Stimulated activated memory B cell treated with anti-CD40 and anti-IgM and Interleukin-4, amounts not matched to agents 10 μg/mL and 1 μg/mL and 100 μg/mL, for 72 hours (primary cell): ENCODE data around the gene NDUFS6.
"Not testable (repeated sequence)": the region's sequence is repeated elsewhere in the genome, so short reads cannot be mapped to it uniquely, and the experiment has no call there.

Source experiments
- ATAC-seq: fragments of 150-1000 bp; cut with Tn5 transposase; 2 replicates; pipeline ENCODE4 v1.10.0; 2021
- H3K27ac Mint-ChIP-seq: one replicate; pipeline ENCODE4 v1.8.0; 2022; ENCODE audit warnings: mild to moderate bottlenecking, mixed read lengths
- H3K27me3 Mint-ChIP-seq: one replicate; pipeline ENCODE4 v1.8.0; 2022; ENCODE audit warnings: mixed read lengths
- H3K36me3 Mint-ChIP-seq: one replicate; pipeline ENCODE4 v1.8.0; 2022; ENCODE audit warnings: mixed read lengths
- H3K4me1 Mint-ChIP-seq: one replicate; pipeline ENCODE4 v1.8.0; 2022; ENCODE audit warnings: mixed read lengths
- H3K4me3 Mint-ChIP-seq: one replicate; pipeline ENCODE4 v1.8.0; 2022; ENCODE audit warnings: mild to moderate bottlenecking, moderate library complexity, mixed read lengths
- H3K9me3 Mint-ChIP-seq: one replicate; pipeline ENCODE4 v1.8.0; 2022; ENCODE audit warnings: mixed read lengths

NDUFS6 gene

DNA sequence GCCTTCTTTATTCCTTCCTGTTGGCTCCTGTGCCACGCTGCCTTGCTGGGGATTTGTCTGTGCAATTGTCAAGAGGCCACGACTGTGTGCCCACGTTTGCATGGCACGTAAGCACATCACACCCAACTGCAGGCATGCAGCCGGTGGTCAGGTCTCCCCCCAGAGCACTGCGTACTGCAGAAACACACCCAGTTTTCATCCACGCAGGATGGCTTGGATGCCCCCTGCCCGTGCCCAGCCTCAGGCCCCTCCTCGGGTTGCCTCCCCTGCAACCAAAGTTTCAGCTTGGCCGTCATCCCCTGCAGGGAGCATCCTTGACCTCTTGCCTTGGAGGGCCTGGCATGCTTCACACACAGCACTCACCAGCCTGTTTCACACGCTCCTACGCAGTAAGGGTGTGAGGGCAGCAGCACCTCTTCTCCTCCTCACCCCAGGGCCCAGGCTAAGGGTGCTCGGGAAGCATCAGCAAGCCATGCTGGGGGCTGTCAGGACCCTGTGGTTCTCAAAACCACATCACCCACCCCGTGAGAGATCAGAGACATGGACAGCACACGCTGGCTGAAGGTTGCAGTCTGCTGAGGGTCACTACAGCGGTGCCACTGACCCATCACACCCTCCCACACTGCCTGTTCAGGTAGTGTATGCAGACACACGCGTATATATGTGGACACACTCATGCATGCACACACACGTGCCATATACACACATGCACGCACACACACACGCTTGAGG, 4.7 kb upstream of the NDUFS6 start:
- Mint-ChIP-seq H3K4me1 (peaks cover 70% of the 10 kb centered on the region), H3K9me3 (no peaks in the 10 kb centered on the region), H3K4me3 (no peak overlapping the region), H3K27ac (no peak overlapping the region), H3K27me3 (no peaks in the 10 kb centered on the region), H3K36me3 (peaks cover 42% of the 10 kb centered on the region)
- ATAC-seq = no peak

DNA sequence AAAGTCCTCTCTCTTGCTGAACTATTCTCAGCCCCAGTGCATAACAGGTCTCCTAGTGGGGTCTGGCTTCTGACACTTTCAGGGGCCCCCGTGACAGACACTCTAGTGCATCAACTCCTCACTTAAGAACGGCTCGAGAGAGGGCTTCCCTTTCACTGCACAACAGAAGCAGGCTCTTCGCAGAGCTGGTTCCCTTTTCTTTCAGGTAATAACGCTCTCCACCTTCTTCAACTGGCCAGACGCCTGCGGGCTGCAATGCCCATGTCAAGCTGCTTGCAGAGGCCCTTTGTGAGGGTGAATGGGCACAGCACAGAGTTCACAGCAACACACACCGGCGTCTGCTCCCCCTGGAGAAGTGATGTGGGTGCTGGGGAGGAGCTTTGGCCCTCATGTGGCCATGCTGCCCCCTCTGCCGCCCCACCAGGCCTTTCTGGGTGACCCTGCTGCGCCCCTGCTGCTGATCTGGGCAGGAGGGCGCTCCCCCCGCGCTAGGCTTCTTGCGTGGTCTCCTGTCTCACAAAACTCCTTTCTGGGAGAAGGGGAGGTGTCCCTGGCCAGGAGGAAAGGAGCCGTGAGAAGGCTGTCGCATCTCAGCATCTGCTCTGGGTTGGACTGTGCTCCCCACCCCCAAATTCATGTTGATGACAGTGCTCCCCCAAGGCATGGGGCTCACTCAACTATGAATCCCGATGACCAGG, 4.0 kb upstream of the NDUFS6 start:
- Mint-ChIP-seq H3K4me3 (no peak overlapping the region), H3K36me3 (peaks cover 42% of the 10 kb centered on the region), H3K4me1 (peaks cover 71% of the 10 kb centered on the region), H3K27me3 (no peaks in the 10 kb centered on the region), H3K27ac (no peak overlapping the region), H3K9me3 (no peaks in the 10 kb centered on the region)
- no peak for ATAC-seq

DNA sequence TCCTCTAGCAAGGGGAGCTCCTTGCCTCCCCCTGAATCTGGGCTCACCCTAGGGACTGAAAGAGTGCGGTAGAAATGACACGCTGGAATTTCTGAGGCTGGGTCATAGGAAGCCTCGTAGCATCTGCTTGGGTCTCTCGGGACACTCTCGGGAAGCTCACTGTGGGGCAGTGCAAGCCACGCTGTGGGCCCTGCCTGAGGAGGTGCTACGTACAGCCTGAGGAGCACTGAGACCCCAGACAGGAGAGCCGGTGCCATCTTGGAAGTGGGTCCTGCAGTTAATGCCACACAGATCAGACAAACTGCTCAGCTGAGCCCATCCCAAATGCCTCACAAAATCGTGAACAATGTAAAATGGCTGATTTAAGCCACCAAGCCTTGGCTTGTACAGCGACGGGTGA, 3.4 kb upstream of the NDUFS6 start:
- Mint-ChIP-seq H3K36me3 (peaks cover 40% of the 10 kb centered on the region), H3K4me3 (no peak overlapping the region), H3K27me3 (no peaks in the 10 kb centered on the region), H3K4me1 (peaks cover 69% of the 10 kb centered on the region), H3K27ac (no peak overlapping the region), H3K9me3 (no peaks in the 10 kb centered on the region)
- ATAC-seq = no peak

DNA sequence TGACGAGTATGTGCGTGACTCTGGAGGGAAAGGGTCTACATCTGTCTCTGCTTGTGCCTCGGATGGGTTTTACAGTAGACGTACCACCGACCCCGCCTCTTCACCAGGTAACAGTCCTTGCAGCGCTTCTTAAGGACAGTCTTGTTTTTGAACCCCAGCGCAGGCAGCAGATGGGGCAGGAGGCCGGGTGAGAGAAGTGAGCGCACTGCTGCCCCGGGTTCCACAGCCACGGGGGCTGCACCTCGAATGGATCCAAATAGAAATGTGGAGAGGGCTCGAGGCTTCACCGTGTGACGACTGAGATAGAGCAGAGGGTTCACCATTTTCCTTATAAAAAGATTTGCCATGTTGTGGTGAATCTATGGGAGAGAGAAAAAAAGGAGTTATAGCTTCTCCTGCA, 2.6 kb upstream of the NDUFS6 start:
- H3K4me3 Mint-ChIP-seq = peak overlapping the region; percentile 99
- not testable (repeated sequence) for ATAC-seq, H3K9me3 Mint-ChIP-seq, H3K27me3 Mint-ChIP-seq
- peaks cover 69% of the 10 kb centered on the region for H3K4me1 Mint-ChIP-seq
- peak overlapping the region; percentile 88 for H3K27ac Mint-ChIP-seq
- H3K36me3 Mint-ChIP-seq = peaks cover 44% of the 10 kb centered on the region

DNA sequence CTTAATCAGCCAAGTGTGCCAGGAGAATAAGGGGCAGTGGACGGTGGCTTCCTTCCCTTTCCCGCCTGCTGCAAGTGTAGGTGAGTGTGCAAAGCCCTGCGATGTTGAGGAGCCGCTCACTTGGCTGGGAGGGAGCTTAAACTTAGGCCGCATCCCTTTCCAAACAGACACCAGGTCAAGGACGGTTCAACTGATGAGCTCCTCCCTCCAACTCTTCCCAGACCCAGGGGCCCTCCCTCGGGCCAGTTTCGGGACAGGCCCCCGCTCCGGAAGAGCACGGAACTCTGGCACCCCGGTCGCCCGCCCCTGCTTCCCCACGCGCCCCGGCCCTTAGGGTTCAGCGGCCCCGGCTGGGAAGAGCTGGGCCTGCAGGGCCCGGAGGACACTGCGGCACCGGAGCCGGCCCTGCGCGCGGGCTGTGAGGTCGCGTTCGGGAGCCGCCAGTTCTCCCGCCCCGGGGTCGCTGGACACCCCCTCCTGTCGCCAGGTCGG, 2.1 kb upstream of the NDUFS6 start:
- H3K27me3 Mint-ChIP-seq = no peaks in the 10 kb centered on the region
- H3K36me3 Mint-ChIP-seq = peaks cover 50% of the 10 kb centered on the region
- peak overlapping the region; percentile 88 for H3K27ac Mint-ChIP-seq
- H3K4me3 Mint-ChIP-seq = peak overlapping the region; percentile 99
- ATAC-seq = peak; percentile 54
- H3K4me1 Mint-ChIP-seq = peaks cover 71% of the 10 kb centered on the region
- H3K9me3 Mint-ChIP-seq = no peaks in the 10 kb centered on the region

DNA sequence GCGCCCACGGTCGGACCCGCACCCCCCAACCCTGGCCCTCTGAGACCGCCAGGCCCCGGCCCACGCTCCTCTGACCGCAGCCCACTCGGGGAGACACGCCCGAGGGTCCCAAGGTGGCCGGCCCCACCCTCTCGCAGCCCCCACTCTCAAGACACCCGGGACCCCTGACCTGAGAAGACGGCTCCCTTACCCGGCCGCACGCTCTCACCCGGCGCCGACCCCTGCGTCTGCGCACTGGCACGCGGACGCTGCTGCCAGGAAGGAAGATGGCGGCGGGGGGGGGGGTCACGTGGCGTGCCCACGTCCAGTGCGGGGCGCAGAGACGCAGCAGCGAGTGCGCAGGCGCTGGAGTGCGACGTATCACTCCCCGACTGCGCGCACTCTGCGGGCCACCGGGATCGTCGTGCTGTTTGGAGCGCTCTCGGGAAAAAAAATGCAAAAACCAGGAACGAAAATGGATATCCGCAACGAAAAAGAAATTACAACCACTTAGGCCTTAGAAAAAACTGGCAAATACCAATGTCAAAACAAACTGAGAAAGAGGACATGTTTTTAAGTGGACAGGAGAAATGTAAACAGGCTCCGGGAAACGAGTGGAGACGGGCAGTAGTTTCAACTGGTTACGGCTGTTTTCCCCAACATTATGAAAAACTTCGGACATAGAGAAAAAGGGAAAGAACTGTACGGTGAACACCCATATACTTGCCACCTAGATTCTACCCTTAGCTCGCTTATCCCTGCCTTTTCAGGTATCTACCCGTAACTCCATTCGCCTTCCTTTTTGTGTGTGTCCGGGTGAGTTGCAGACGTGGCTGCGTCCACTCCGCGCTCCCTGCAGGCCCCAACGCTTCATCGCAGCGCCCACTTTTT, 1.4 kb upstream of the NDUFS6 start, which contains the start of gene MRPL36:
MRPL36 (minus strand) TSS at position 236 of the 870 bp plus-strand sequence. CDS start 902 bp downstream, outside the sequence.
- no peaks in the 10 kb centered on the region for H3K9me3 Mint-ChIP-seq
- H3K27me3 Mint-ChIP-seq = no peaks in the 10 kb centered on the region
- H3K27ac Mint-ChIP-seq = peak within 1 kb of the TSS; percentile 88
- peaks cover 67% of the 10 kb centered on the region for H3K4me1 Mint-ChIP-seq
- peak; percentile 91 for ATAC-seq
- H3K36me3 Mint-ChIP-seq = peaks cover 50% of the 10 kb centered on the region
- peak within 1 kb of the TSS; percentile 99 for H3K4me3 Mint-ChIP-seq

DNA sequence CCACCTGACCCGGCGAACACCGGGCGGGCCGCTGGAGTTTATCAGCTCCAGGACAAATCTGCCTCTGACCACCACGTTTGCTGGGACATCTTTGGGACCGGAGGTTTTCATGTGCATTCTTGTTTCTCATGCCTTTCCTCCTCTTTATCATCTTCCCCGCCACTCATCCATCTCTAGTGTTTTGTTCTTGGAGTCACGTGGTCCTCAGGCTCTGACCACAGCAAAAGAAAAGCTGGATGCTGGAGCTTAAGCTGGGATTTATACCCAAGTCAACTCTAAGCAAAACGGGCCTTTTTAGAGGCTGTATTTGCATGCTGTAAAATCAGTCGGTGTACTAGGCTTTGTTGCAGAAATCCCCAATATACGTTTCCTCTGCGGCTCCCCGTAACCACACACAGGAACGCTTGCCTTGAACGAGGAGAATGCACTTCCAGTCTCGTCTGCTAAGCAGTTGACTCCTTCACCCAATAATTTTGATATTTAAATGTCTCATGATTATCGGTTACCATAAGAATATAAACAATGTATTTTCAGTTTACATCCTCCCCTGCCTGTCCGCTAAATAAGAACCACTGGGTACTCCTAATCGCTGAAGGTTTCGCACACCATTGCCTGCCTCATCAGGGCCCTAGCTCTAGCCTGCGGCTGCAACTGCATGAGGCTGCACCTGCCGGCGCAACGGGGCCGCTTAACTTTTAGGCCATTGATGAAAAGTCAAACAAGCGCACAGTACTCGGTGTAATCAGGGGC, 560 bp upstream of the NDUFS6 start:
- no peaks in the 10 kb centered on the region for H3K27me3 Mint-ChIP-seq
- H3K9me3 Mint-ChIP-seq = no peaks in the 10 kb centered on the region
- peaks cover 64% of the 10 kb centered on the region for H3K4me1 Mint-ChIP-seq
- H3K4me3 Mint-ChIP-seq = peak overlapping the region; percentile 99
- H3K27ac Mint-ChIP-seq = peak overlapping the region; percentile 88
- H3K36me3 Mint-ChIP-seq = peaks cover 51% of the 10 kb centered on the region
- ATAC-seq = peak; percentile 71

DNA sequence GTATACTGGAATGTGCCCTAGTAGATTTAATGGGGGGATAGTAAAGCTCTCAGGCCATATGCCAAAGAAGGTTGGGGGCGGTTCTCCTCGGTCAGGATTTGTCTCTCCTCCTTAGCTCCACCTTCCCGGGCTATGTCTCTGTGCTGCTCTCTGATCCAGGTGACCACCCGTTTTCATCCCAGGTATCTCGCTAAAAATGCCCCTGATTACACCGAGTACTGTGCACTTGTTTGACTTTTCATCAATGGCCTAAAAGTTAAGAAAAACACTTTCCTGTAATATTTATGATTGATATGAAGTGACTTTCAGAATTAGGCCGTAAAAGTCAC, 724 bp downstream of the NDUFS6 start:
- Mint-ChIP-seq H3K4me1 (peaks cover 64% of the 10 kb centered on the region), H3K27ac (peak overlapping the region; percentile 88)

DNA sequence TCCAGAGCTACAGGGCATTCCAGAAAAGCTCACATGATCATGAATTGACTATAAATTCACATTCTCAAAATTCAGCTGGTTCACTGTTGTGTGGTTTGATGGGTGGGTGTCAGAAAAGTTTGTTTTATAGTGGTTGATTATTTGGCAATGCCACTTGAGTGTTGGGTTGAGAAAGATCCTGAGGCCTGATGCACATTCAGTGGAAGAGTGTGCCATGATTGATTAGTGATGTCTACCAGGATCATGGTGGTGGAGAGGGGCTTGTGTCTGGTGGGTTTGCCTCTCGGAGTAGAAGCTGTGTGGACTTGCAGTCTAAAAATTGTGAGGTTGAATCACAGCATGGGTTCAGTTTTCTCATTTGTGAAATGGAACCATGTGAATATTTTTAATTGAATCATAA, 2.0 kb downstream of the NDUFS6 start:
- H3K9me3 Mint-ChIP-seq = no peaks in the 10 kb centered on the region
- peak overlapping the region; percentile 44 for H3K4me3 Mint-ChIP-seq
- H3K27ac Mint-ChIP-seq = no peak overlapping the region
- H3K4me1 Mint-ChIP-seq = peaks cover 62% of the 10 kb centered on the region
- H3K27me3 Mint-ChIP-seq = no peaks in the 10 kb centered on the region
- peaks cover 51% of the 10 kb centered on the region for H3K36me3 Mint-ChIP-seq
- ATAC-seq = no peak

More for the DNA sequence above, 724 bp downstream of the NDUFS6 start:
- no peak for ATAC-seq
- Mint-ChIP-seq H3K4me3 (peak overlapping the region; percentile 99), H3K9me3 (no peaks in the 10 kb centered on the region), H3K36me3 (peaks cover 53% of the 10 kb centered on the region), H3K27me3 (no peaks in the 10 kb centered on the region)

DNA sequence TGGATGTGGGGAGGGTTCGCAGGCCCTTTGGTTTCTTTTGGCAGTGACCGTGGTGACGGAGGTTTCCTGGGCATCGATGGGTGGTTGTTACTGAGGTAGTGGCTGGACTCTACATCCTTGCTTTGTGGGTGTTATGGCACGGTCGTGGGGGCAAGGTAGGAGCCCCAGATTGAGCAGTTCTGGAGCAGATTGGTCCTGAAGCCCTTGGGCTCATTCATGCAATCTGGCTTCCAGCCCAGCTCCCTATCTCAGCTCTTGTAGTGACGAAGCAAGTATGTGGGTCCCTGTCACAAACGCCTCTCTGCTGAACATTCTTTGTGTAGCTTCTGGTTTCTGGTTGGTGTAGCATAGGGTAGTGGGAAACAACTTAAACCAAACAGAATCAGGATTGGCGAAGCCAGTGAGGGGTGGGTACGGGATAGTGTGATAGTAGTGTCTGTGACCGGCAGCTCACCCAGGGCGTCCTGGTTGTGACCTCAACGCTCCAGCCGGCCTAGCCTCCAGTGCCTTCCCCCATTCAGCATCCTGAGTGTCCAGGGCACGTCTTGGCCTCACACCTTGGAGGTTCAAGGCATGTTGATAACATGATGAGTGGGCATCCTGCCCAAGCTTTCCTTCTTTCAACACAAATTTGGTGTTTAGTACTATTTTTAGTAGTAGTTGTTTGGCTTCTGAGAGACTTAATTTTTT, 2.9 kb downstream of the NDUFS6 start:
- H3K27me3 Mint-ChIP-seq = no peaks in the 10 kb centered on the region
- H3K36me3 Mint-ChIP-seq = peaks cover 47% of the 10 kb centered on the region
- H3K4me3 Mint-ChIP-seq = no peak overlapping the region
- ATAC-seq = no peak
- H3K4me1 Mint-ChIP-seq = peaks cover 52% of the 10 kb centered on the region
- H3K9me3 Mint-ChIP-seq = no peaks in the 10 kb centered on the region
- H3K27ac Mint-ChIP-seq = no peak overlapping the region

DNA sequence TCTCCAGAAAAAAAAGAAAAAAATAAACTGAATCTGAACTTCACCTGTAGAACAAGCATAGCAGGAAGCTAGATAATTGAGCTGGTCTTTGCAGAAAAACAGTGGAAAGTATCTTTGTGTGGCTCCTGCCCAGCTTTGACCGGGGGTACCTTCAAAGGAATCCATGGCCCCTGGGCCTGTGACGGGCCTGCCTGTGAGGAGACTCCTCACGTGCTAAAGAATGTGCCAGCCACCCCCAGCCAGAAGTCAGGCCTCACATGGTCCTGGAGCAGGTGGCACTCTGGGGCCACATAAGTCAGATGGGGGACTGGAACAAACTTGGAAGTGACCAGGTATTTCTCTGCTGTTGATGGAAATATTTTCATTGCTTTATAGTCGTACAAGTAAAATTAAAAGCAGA, 4.1 kb downstream of the NDUFS6 start:
- no peak overlapping the region for H3K4me3 Mint-ChIP-seq
- peaks cover 57% of the 10 kb centered on the region for H3K36me3 Mint-ChIP-seq
- no peaks in the 10 kb centered on the region for H3K27me3 Mint-ChIP-seq
- peaks cover 49% of the 10 kb centered on the region for H3K4me1 Mint-ChIP-seq
- H3K9me3 Mint-ChIP-seq = no peaks in the 10 kb centered on the region
- no peak overlapping the region for H3K27ac Mint-ChIP-seq
- ATAC-seq = no peak

DNA sequence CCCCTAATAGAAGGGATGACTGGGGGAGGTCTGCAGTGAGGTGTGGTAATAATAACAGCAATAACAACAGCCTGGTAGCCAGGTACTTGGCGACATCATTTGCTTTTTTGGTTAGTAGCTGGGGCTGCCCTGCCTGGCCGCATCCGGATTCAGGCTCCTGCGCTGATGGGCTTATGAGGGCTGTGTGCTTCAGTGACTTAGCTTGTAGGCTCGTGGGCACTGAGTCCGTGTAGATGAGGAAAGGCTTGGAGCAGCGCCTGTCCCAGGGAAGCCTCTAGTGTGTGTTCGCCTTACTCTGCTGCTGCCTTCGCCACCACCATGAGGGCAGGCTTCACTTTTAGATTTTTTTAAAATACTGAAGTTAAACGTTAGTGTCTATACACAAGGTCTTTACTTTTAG, 4.5 kb downstream of the NDUFS6 start:
- H3K27me3 Mint-ChIP-seq = no peaks in the 10 kb centered on the region
- no peak overlapping the region for H3K27ac Mint-ChIP-seq
- ATAC-seq = no peak
- H3K4me1 Mint-ChIP-seq = peaks cover 45% of the 10 kb centered on the region
- H3K36me3 Mint-ChIP-seq = peaks cover 57% of the 10 kb centered on the region
- H3K9me3 Mint-ChIP-seq = no peaks in the 10 kb centered on the region
- no peak overlapping the region for H3K4me3 Mint-ChIP-seq

DNA sequence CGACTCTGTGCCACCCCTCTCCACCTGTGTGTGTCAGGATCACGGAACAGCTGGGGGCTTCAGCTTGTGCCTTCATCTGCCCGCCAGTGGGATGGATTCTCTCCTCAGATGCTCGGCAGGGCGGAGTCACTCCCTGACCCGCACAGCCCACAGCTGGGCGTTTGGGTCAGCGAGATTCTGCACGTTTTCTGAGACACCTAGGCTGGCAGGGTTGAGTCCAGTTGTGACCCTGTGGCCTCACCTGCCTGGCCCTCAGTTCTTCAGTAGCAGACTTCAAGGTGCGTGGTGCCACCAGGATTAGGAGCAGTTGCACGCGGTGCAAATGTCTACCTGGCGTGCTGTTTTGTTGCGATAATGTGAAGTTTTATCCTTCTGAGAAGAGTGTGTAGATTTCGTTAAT, 5.0 kb downstream of the NDUFS6 start:
- Mint-ChIP-seq H3K27me3 (no peaks in the 10 kb centered on the region), H3K4me3 (no peak overlapping the region), H3K27ac (no peak overlapping the region), H3K4me1 (peaks cover 42% of the 10 kb centered on the region), H3K9me3 (no peaks in the 10 kb centered on the region), H3K36me3 (peaks cover 57% of the 10 kb centered on the region)
- ATAC-seq = no peak

DNA sequence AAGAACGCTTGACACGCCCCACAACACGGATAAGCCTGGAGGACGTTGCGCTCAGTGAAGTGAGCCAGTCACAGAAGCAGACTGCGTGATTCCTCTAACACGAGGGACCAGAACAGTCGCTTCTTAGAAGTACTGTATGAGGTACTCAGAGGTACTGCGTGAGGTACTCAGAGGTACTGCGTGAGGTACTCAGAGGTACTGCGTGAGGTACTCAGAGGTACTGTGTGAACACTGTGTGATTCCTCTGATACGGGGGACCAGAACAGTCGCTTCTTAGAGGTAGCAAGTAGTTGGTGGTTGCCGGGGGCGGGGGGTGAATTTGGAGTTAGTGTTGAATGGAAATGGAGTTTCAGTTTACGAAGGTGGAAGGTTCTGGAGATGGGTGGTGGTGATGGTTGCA, 5.8 kb downstream of the NDUFS6 start:
- no peaks in the 10 kb centered on the region for H3K27me3 Mint-ChIP-seq
- peaks cover 43% of the 10 kb centered on the region for H3K4me1 Mint-ChIP-seq
- ATAC-seq = no peak
- no peak overlapping the region for H3K27ac Mint-ChIP-seq
- H3K36me3 Mint-ChIP-seq = peaks cover 64% of the 10 kb centered on the region
- H3K4me3 Mint-ChIP-seq = no peak overlapping the region
- no peaks in the 10 kb centered on the region for H3K9me3 Mint-ChIP-seq
